GM18870 (cell line): ENCODE measurements around the gene PSAT1.

Source experiments
- ATAC-seq: cut with Tn5 transposase; IDR thresholded peaks from one replicate; pipeline ENCODE4 v1.9.1; 2021; ENCODE audit warnings: moderate library complexity; ENCODE audit not compliant: unreplicated experiment

PSAT1 gene

DNA sequence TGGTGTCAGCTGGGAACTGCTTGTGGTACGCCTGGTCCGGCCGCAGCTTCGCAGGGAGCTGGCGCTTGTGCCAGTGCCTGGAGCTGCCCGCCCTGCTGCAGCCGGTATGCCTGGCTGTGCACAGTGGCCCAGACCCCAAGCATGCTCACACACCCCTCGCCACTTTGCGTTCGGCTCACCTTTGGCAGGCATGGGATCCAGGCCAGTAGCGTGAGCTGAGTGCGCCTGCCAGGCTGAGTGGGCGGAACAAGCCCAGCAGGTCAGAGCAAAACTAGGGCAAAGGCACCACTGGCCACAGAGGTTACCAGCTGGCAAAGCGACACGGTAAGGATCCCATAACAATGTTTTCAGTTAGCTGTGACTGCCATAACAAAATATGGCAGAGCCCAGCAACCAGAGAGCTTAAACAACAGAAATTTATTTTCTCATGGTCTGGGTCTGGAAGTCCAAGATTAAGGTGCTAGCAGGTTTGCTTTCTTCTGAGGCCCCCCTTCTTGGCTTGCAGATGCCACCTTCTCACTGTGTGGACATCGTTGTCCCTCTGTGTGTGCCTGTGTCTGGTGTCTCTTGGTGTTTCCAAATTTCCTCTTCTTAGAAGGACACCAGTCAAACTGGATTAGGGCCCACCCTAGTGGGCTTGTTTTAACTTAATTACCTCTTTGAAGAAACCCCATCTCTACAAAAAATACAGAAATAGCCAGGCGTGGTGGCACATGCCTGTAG, 61.6 kb downstream of the PSAT1 start:
- no peak for ATAC-seq

GRCh38 chr9:78363221-78363620, 66.3 kb downstream of the PSAT1 start:
- no peak for ATAC-seq

DNA sequence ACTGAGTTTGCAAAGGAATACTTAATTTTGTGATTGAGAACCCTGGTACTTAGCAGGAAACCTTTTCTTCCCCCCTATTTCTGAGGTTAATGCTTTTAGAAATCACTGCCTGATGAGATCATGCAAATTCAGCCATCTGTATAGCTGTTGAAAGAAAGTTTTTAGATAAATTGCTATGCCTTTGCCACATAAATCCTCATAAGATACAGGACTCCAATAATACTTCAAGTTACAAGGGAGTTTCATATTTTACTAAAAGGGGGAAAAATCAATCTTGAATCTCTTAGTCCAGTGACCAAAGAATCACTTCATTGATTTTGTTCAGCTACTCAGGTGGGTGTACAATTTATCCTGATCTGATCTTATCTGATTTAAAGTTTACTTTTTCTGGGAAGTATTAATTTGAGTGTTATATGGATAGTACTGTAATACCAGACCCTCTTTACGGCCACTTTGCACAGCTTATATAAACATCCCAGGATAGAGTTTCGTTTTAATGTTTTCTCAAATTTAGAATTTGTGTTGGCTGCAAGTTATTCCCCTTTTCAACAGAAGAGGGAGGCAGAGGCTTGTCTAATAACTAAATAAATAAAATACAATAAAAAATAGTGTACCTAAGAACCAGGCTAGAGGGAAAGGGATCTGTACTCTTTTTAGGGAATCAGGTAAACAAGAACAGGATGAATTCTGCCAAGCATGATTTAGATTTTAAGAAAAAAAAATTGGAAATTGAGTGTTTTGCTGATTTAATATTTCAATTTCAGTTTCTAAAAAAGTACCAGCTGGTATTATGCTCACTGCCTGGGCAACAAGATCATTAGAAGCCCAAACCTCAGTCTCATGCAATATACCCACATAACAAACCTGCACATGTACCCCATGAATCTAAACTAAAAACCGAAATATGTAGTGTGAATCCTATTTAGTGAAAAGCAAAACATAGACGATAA, 69.1 kb downstream of the PSAT1 start:
- ATAC-seq, result no peak

- no peak for ATAC-seq
Observed at GRCh38 chr9:78366827-78367226, 69.9 kb downstream of the PSAT1 start.

GRCh38 chr9:78368236-78368635, 71.3 kb downstream of the PSAT1 start:
- ATAC-seq, result no peak

GRCh38 chr9:78369639-78370219, 72.8 kb downstream of the PSAT1 start:
- ATAC-seq, result peak; percentile 74

- no peak for ATAC-seq
Observed at GRCh38 chr9:78370991-78371390, 74.1 kb downstream of the PSAT1 start.

GRCh38 chr9:78371981-78372380, 75.1 kb downstream of the PSAT1 start:
- no peak for ATAC-seq
